ENCODE measurements around the gene AUNIP. TPM values are rescaled to one million over a fixed set of nuclear protein-coding genes. Genes with fewer than 3 reads are reported as not detected.
A peak's percentile ranks its signal among the peaks of the same experiment; 100 is the strongest.

The AUNIP gene
- total RNA-seq, 4 donors from 2014 or later = not detected

DNA sequence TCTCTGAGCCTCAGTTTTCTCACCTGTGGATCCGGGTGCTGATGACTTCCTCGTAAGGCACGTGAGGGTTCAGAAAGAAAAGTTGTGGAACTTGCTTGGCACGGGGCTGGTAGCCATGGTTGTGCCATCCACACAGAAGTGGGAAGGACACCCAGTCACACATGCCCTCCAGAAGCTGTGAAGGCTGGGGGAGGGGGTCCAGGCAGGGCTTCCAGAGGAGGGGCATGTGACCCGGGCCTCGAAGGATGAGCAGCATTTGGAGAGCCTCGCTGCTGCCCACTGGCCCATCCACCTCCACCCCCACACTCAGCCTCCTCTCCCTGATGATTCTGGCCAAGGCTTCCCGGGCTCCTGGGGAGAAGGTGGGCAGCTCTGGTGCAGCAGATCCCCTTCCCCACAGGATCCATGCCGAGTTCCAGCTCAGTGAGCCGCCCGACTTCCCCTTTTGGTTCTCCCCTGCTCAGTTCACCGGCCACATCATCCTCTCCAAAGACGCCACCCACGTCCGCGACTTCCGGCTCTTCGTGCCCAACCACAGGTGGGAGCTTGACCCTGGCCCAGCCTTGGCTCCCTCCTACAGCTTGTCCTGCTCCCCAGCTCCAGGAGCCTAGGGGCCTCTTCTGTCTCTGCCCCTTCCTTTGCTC, 49.9 kb downstream of the AUNIP start:
- DNase-seq = no peak
- no peak overlapping the region for H3K4me3 ChIP-seq (replicated peaks in 1 of 3)
- no peak overlapping the region for H3K27ac ChIP-seq
- no peaks in the 10 kb centered on the region for H3K27me3 ChIP-seq
- no peaks in the 10 kb centered on the region for H3K9me3 ChIP-seq
- H3K4me1 ChIP-seq = peaks cover 3 to 38% of the 10 kb centered on the region in 2 donors
- intact Hi-C loops (cut with DNase I) = loop anchor here (10.0 kb wide), 1 partner anchor 405 kb away; no protein-coding TSS in a partner anchor
- H3K36me3 ChIP-seq = peaks cover 24% of the 10 kb centered on the region in 2 donors
- no peak for TF ChIP-seq CTCF (IDR thresholded peaks at IDR 0.05)
- TF ChIP-seq POLR2A (IDR thresholded peaks at IDR 0.05) = no peak
- 75 to 84% methylated on average over 15 to 18 of the region's 18 CpGs for WGBS, 2 donors

GRCh38 chr1:25808481-25809244, 50.6 kb downstream of the AUNIP start:
- no peak for DNase-seq
- H3K4me1 ChIP-seq = peaks cover 3 to 44% of the 10 kb centered on the region in 2 donors
- no peaks in the 10 kb centered on the region for H3K27me3 ChIP-seq
- H3K36me3 ChIP-seq = peaks cover 17 to 18% of the 10 kb centered on the region in 2 donors
- no peaks in the 10 kb centered on the region for H3K9me3 ChIP-seq
- no peak overlapping the region for H3K4me3 ChIP-seq (replicated peaks in 1 of 3)
- H3K27ac ChIP-seq = no peak overlapping the region
- intact Hi-C loops (cut with DNase I) = loop anchor here (10.0 kb wide), 1 partner anchor 404 kb away; no protein-coding TSS in a partner anchor
- TF ChIP-seq CTCF (IDR thresholded peaks at IDR 0.05) (no peak), POLR2A (IDR thresholded peaks at IDR 0.05) (no peak)
- 95 to 98% methylated on average over 11 to 27 of the region's 34 CpGs for WGBS, 2 donors

DNA sequence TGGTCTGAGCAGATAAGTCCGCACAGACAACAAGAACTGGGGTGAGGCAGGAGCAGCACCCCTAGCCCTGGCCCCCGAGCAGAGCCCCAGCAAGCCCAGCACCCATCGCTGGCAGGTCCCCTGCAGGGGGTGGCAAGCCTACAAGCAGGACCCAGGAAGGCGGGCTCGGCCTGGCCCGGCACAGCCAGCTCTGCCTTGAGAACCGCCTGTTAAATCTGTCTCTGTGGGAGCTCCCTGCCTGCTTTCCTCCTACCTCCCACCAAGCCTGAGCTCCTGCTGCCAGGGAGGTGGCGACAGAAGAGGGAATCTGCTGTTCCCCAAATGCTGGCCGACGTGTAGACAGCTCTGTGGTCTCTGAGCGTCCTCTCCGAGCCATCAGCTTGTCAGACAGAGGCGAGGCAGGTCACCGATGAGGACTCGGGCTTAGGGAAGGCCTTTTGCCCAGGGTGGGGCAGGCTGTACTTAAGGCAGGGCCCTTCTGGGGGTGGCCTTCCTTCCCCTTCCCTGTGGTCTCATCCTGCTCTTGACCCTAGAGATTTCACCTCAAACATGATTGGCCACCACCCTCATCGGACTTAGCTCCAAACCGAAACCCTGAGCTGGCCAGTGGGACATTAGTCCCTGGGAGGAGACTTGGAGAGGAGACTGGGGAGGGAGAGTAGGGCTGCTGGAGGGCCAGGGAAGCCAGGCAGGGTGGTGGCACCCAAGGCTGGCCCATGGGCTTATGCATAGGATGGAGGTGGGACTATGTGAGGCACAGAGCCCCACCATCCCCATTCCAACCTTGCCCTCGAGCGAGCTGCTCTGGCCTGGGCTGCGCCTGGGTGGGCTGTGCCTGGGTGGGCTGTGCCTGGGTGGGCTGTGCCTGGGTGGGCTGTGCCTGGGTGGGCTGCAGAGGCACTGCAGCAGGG, 51.5 kb downstream of the AUNIP start:
- Histone ChIP-seq H3K27me3 (no peaks in the 10 kb centered on the region), H3K27ac (peak overlapping the region in 2 of 3 donors; percentile 5 to 43), H3K36me3 (peaks cover 15 to 18% of the 10 kb centered on the region in 2 donors), H3K9me3 (no peaks in the 10 kb centered on the region), H3K4me1 (peaks cover 5 to 49% of the 10 kb centered on the region in 2 donors), H3K4me3 (replicated peaks in 1 of 3) (no peak overlapping the region)
- no peak for DNase-seq
- intact Hi-C loops (cut with DNase I) = loop anchor here (10.0 kb wide), 1 partner anchor 403 kb away; no protein-coding TSS in a partner anchor
- WGBS, 2 donors = 80 to 90% methylated on average over 11 of the region's 20 CpGs
- TF ChIP-seq CTCF (IDR thresholded peaks at IDR 0.05) = no peak
- no peak for TF ChIP-seq POLR2A (IDR thresholded peaks at IDR 0.05)

GRCh38 chr1:25806418-25806817, 52.8 kb downstream of the AUNIP start:
- DNase-seq = no peak
- TF ChIP-seq CTCF (IDR thresholded peaks at IDR 0.05) (no peak), POLR2A (IDR thresholded peaks at IDR 0.05) (no peak)
- Histone ChIP-seq H3K27me3 (no peaks in the 10 kb centered on the region), H3K4me1 (peaks cover 10 to 59% of the 10 kb centered on the region in 2 donors), H3K36me3 (peaks cover 10 to 16% of the 10 kb centered on the region in 2 donors), H3K27ac (peak overlapping the region in 2 of 3 donors; percentile 39 to 65), H3K4me3 (replicated peaks in 1 of 3) (no peak overlapping the region), H3K9me3 (no peaks in the 10 kb centered on the region)
- 71 to 72% methylated on average over 4 of the region's 4 CpGs for WGBS, 2 donors
- intact Hi-C loops (cut with DNase I) = loop anchor here (10.0 kb wide), 1 partner anchor 402 kb away; no protein-coding TSS in a partner anchor
